ENCODE results near the gene TRAPPC5. TPM values are rescaled to one million over a fixed set of nuclear protein-coding genes. Genes with fewer than 3 reads are reported as not detected.

TRAPPC5 gene
- total RNA-seq, 1 donor from 2014 or later = 110 TPM

GRCh38 chr19:7687177-7687576 lies 6.5 kb downstream of the TRAPPC5 start:
- Histone ChIP-seq H3K27me3 (ENCODE audit: insufficient read depth, low read length) (no peaks in the 10 kb centered on the region), H3K36me3 (ENCODE audit: insufficient read depth, low read length) (no peaks in the 10 kb centered on the region), H3K27ac (ENCODE audit: low read depth, low read length) (no peak overlapping the region), H4K20me1 (ENCODE audit: insufficient read depth, low read length) (peaks cover 25% of the 10 kb centered on the region), H3K79me2 (ENCODE audit: insufficient read depth, low read length) (no peaks in the 10 kb centered on the region), H2AFZ (ENCODE audit: low read depth, low read length) (no peak overlapping the region), H3K4me2 (ENCODE audit: low read length) (no peak overlapping the region), H3K4me1 (ENCODE audit: insufficient read depth, low read length) (no peaks in the 10 kb centered on the region), H3K4me3 (ENCODE audit: insufficient read depth, low read depth, low read length) (no peak overlapping the region), H3K9ac (ENCODE audit: low read length) (no peak overlapping the region), H3K9me3 (ENCODE audit: insufficient read depth, low read depth, low read length) (no peaks in the 10 kb centered on the region)
- Mint-ChIP-seq H3K36me3 (ENCODE audit: low read depth, unreplicated experiment) (peaks cover 5% of the 10 kb centered on the region), H3K4me1 (ENCODE audit: low read depth, unreplicated experiment) (no peaks in the 10 kb centered on the region), H3K27me3 (ENCODE audit: low read depth, unreplicated experiment) (no peaks in the 10 kb centered on the region), H3K27ac (ENCODE audit: unreplicated experiment) (no peak overlapping the region), H3K9me3 (ENCODE audit: unreplicated experiment) (no peaks in the 10 kb centered on the region), H3K4me3 (ENCODE audit: unreplicated experiment) (no peak overlapping the region)
- FAIRE-seq (no peak), DNase-seq (ENCODE audit: low read depth) (no peak)
- no peak for TF ChIP-seq EZH2 (IDR thresholded peaks at IDR 0.05; ENCODE audit: insufficient read depth, low read length)
- no peak for TF ChIP-seq CTCF (IDR thresholded peaks at IDR 0.05; ENCODE audit: insufficient read depth, low read depth, low read length)

- no peak overlapping the region for H3K4me2 ChIP-seq (ENCODE audit: low read length)
- H3K27me3 ChIP-seq (ENCODE audit: insufficient read depth, low read length) = no peaks in the 10 kb centered on the region
- no peaks in the 10 kb centered on the region for H3K36me3 ChIP-seq (ENCODE audit: insufficient read depth, low read length)
- FAIRE-seq (no peak), DNase-seq (ENCODE audit: low read depth) (no peak)
- H3K9me3 Mint-ChIP-seq (ENCODE audit: unreplicated experiment) = no peaks in the 10 kb centered on the region
- H3K9ac ChIP-seq (ENCODE audit: low read length) = no peak overlapping the region
- H4K20me1 ChIP-seq (ENCODE audit: insufficient read depth, low read length) = peaks cover 7% of the 10 kb centered on the region
- no peak overlapping the region for H3K4me3 ChIP-seq (ENCODE audit: insufficient read depth, low read depth, low read length)
- no peak overlapping the region for H3K27ac Mint-ChIP-seq (ENCODE audit: unreplicated experiment)
- TF ChIP-seq EZH2 (IDR thresholded peaks at IDR 0.05; ENCODE audit: insufficient read depth, low read length) (no peak), CTCF (IDR thresholded peaks at IDR 0.05; ENCODE audit: insufficient read depth, low read depth, low read length) (no peak)
- no peak overlapping the region for H2AFZ ChIP-seq (ENCODE audit: low read depth, low read length)
- H3K27ac ChIP-seq (ENCODE audit: low read depth, low read length) = no peak overlapping the region
- no peaks in the 10 kb centered on the region for H3K4me1 ChIP-seq (ENCODE audit: insufficient read depth, low read length)
- peaks cover 5% of the 10 kb centered on the region for H3K36me3 Mint-ChIP-seq (ENCODE audit: low read depth, unreplicated experiment)
- no peaks in the 10 kb centered on the region for H3K9me3 ChIP-seq (ENCODE audit: insufficient read depth, low read depth, low read length)
- H3K79me2 ChIP-seq (ENCODE audit: insufficient read depth, low read length) = no peaks in the 10 kb centered on the region
- H3K4me1 Mint-ChIP-seq (ENCODE audit: low read depth, unreplicated experiment) = no peaks in the 10 kb centered on the region
- no peak overlapping the region for H3K4me3 Mint-ChIP-seq (ENCODE audit: unreplicated experiment)
- no peaks in the 10 kb centered on the region for H3K27me3 Mint-ChIP-seq (ENCODE audit: low read depth, unreplicated experiment)
These were observed 8.5 kb downstream of the TRAPPC5 start for GRCh38 chr19:7689165-7689564.

- Mint-ChIP-seq H3K27me3 (ENCODE audit: low read depth, unreplicated experiment) (no peaks in the 10 kb centered on the region), H3K36me3 (ENCODE audit: low read depth, unreplicated experiment) (no peaks in the 10 kb centered on the region), H3K27ac (ENCODE audit: unreplicated experiment) (no peak overlapping the region), H3K9me3 (ENCODE audit: unreplicated experiment) (no peaks in the 10 kb centered on the region), H3K4me1 (ENCODE audit: low read depth, unreplicated experiment) (no peaks in the 10 kb centered on the region), H3K4me3 (ENCODE audit: unreplicated experiment) (no peak overlapping the region)
- Histone ChIP-seq H3K4me2 (ENCODE audit: low read length) (no peak overlapping the region), H3K4me1 (ENCODE audit: insufficient read depth, low read length) (no peaks in the 10 kb centered on the region), H3K9ac (ENCODE audit: low read length) (no peak overlapping the region), H3K27me3 (ENCODE audit: insufficient read depth, low read length) (no peaks in the 10 kb centered on the region), H3K27ac (ENCODE audit: low read depth, low read length) (no peak overlapping the region), H2AFZ (ENCODE audit: low read depth, low read length) (no peak overlapping the region), H3K79me2 (ENCODE audit: insufficient read depth, low read length) (no peaks in the 10 kb centered on the region), H3K36me3 (ENCODE audit: insufficient read depth, low read length) (no peaks in the 10 kb centered on the region), H3K9me3 (ENCODE audit: insufficient read depth, low read depth, low read length) (no peaks in the 10 kb centered on the region), H3K4me3 (ENCODE audit: insufficient read depth, low read depth, low read length) (no peak overlapping the region), H4K20me1 (ENCODE audit: insufficient read depth, low read length) (no peaks in the 10 kb centered on the region)
- no peak for TF ChIP-seq EZH2 (IDR thresholded peaks at IDR 0.05; ENCODE audit: insufficient read depth, low read length)
- no peak for FAIRE-seq
- DNase-seq (ENCODE audit: low read depth) = no peak
These were observed 10.2 kb downstream of the TRAPPC5 start for GRCh38 chr19:7690779-7691258.
